ENCODE results near the gene NLGN4X.

Gene NLGN4X

DNA sequence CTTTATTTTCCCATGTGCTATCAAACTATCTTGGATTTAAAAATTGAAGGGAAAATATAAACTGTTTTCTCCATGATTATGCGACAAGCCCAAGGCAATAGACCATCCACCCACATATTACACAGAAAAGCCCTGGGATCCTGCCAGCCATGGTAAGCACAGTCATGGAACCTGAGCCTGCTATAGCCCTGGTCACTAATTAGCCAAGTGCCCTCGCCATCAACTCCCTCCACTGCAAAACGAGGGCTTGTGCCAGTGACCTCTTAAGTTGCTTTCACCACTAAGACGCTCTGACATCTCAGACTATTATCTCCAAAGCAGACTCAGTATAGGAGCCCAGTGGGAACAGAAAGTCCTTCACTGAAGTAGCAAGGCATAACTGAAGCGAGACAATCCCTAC lies 69.2 kb downstream of the NLGN4X start:
- no peak for DNase-seq (ENCODE audit: low read depth in 1 of 2, low spot score in 1 of 2)

DNA sequence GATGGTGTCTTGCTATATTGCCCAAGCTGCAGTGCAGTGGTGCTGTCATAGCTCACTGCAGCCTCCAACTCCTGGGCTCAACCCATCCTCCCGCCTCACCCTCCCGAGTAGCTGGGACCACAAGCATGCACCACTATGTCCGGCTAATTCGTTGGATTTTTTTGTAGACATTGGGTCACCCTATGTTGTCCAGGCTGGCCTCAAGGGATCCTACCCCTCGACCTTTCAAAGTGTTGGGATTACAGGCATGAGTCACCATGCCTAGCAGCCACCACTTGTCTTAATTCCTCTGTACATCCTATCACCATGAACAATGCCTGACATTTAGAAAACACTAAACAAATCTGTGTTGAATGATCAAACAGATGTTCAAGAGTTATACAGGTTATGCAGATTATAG lies 76.7 kb downstream of the NLGN4X start:
- no peak for DNase-seq (ENCODE audit: low read depth in 1 of 2, low spot score in 1 of 2)

DNA sequence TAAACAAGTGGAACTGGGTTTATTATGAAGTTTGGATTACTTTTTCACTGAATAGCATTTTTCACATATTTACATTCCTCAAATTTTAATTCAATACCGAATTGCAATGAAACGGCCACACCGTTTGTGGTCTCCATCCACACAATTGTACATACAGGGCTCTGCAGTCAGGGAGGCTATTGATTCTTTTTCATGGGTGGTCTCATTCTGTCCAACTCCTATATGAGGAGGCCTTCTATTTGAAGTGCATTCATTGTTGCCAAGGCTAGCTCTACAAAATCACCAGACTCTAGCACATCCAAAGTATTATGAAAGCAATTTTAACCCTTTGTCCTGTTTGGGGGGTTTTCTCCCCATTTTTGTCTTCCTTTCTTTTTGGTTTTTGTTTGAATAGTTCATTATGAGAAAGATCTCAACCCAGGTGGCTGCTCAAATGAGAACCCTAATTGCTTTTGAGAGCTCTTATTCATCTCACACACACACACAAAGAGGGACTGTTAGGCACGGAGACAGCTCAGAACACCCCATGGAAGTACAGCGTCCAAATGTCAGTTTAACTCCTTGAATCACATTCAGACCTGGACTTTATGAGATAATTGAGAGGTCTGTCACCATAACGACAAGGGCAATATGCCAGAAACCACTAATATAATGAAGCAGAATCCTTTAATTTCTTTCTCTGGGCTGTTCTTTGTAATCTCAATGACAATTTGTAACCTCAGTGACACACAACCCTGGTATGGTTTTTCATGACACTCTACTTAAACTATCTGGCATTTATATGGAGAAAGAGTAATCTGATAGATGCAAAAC lies 79.4 kb downstream of the NLGN4X start:
- no peak for DNase-seq (ENCODE audit: low read depth in 1 of 2, low spot score in 1 of 2)

DNA sequence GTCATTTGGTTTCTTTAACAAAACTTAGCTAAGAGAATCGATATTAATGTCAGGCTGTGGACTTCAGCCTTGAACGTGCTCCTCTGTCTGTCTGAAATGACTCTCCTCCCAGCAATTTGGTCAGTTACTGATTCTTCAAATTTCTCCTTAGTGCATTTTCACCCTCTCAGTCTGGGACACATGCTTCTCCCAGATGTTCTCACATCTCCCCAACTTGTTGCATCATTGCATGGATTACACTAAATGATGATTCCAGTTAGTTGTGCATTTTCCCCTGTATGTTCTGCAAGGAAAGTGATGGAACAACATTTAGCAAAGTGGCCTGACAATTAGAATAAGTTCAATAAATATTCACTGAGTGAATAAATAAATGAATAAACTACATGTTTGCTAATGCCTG lies 94.4 kb downstream of the NLGN4X start:
- no peak for DNase-seq (ENCODE audit: low read depth in 1 of 2, low spot score in 1 of 2)

DNA sequence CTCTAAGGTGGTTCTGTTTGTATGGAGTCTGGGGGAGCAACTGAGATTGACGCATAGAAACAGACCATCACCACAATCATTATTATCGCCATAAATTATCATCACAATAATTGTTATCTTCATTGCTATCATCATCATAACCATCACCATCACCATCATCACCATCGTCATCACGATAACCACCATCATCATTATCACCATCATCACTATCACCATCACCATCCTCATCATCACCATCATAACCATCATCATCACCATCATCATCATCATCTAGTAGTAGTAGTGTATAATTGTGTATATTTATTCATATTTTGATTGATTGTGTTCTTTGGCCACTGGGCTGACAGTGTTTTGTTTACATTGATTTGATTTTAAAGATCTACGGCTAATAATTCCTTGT lies 95.7 kb downstream of the NLGN4X start:
- no peak for DNase-seq (ENCODE audit: low read depth in 1 of 2, low spot score in 1 of 2)

DNA sequence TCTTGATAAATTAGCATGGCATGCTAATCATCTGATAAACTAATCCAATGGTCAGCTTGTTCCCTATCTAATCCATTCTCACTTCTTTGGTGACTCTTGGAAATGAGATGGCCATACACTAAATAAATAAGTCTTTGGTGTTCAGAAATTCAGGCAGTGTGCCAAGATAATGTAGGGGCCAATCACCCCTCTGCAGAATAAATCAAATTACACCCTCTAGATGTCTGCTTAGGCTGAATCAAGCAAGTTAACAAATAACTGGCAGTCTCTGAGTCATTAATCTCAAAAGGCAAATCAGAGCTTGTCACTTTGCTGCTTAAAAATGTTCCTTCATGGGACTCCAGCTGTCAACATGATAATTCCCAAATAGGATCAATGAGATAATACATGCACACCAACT lies 97.4 kb downstream of the NLGN4X start:
- no peak for DNase-seq (ENCODE audit: low read depth in 1 of 2, low spot score in 1 of 2)

DNA sequence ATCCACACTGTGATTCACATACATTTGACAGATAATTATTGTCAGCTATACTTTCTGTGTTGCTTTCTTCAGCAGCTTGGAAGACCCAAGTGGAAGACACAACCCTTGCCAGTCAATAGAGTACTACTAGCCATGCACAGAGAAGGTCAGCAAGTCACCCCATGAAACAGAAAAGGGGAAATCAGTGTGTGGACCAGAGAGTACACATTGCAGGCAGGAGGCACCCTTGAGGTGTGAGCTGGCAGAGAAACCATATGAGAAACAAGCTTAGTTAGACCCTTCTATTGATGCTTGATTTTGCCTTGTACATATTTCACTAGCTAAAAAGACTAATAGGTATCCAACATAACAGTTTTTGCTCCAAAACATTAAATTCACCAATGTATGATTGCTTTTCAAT lies 99.5 kb downstream of the NLGN4X start:
- DNase-seq (ENCODE audit: low read depth in 1 of 2, low spot score in 1 of 2): no peak

DNA sequence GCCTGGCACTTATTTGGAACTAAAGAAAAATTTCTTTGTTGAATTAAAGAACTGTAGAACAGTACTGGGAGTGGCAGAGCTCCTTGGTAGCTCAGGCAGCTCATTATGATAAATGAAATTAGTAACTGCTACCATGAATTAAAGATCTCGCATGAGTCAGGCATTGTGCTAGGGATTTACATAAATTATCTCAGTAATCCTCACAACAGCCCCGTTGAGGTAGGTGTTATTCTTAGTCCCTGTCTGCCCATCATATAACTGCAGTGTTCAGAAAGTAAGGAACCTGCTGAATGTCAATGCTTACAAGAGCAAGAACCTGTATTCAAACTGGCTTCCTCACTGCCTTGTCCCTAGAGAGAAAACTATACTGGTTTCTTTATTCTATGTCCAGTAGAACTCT lies 108.3 kb downstream of the NLGN4X start:
- DNase-seq (ENCODE audit: low read depth in 1 of 2, low spot score in 1 of 2): no peak

DNA sequence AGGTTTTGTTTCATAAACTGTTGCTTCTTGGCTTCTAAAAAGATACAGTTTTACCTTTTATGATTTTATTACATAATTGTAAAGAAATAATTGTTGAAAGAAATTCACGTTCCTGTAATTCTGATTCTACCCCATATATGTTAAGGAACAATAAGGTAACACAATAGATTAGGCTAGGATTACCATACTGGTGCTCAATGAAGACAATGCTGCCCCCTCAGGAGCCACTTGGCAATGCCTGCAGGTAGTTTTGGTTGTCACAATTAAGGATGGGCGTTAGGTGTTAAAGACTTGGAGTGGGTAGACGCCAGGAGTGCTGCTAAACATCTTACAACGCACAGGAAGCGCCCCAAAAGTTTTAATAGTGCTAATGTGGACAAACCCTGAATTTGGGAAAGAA lies 133.2 kb downstream of the NLGN4X start:
- no peak for DNase-seq (ENCODE audit: low read depth in 1 of 2, low spot score in 1 of 2)

DNA sequence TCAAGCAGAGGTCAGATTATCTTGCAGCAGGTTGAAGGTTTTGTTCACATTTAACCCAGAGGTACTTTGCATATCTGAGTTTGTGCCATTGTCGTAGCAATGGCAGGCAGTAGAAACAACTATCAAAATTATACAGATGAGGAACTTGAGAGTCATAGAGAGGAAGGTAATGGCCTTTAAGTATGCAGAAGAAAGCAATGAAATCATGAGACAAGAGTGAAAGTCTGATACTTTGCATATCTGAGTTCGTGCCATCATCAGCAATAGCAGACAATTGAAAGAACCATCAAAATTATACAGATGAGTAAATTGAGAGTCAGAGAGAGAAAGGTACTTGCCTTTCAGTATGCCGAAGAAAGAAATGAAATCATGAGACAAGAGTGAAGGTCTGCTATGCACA lies 154.1 kb downstream of the NLGN4X start:
- no peak for DNase-seq (ENCODE audit: low read depth in 1 of 2, low spot score in 1 of 2)

DNA sequence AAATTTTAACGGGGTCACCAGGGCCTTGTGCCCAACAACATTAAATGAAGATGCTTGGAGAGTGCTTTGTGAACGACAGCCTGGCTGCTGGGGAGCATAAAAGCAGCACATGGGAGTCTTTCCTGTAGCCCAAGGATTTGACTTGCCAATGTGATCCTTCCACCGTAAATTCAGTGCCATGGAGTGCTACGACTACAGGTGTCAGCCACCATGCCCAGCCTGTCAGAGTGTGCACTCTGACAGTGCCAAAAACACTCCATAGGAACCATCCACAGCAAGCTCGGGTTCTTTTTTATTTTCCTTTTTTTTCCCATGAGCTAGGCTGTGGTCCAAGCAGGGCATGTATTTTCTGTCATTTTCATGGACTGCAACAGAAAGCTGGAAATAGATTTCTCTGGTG lies 156.9 kb downstream of the NLGN4X start:
- DNase-seq (ENCODE audit: low read depth in 1 of 2, low spot score in 1 of 2): no peak

DNA sequence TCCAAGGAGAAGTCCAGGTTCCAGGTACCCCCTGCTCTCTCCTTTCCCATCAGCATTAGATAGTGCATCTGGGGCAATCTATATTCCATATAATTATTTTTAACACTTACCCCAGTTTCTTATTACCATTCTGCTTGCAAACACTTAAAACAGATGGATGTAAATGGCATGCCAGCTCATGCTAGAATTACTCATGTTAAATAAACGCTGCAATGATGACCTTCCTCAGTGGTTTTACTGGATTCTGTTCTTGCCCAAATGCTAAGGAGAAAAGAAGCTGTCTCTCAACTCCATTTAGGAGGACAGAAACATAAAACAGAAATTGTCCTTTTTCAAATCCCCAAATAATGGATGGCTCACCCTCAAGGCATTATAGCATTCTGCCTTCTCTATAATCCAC lies 161.1 kb downstream of the NLGN4X start:
- no peak for DNase-seq (ENCODE audit: low read depth in 1 of 2, low spot score in 1 of 2)

DNA sequence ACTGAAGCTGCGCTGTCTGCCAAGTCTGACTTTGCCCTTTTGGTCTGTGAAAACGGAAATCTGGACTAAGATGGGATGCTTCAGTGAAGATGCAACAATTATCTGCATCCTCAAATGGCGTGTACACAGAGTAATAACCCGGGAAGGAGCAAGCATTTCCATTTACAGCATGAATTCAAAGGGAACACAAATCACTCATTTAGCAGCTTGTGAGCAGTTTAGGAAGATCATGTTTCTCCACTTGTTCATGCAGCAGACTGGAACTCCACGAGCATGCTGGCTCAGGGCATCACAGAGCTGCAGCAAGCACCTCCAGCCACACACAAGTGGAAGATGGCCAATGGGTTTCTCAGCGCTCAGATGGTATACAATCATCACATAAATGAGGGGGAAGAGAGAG lies 175.5 kb downstream of the NLGN4X start:
- no peak for DNase-seq (ENCODE audit: low read depth in 1 of 2, low spot score in 1 of 2)

DNA sequence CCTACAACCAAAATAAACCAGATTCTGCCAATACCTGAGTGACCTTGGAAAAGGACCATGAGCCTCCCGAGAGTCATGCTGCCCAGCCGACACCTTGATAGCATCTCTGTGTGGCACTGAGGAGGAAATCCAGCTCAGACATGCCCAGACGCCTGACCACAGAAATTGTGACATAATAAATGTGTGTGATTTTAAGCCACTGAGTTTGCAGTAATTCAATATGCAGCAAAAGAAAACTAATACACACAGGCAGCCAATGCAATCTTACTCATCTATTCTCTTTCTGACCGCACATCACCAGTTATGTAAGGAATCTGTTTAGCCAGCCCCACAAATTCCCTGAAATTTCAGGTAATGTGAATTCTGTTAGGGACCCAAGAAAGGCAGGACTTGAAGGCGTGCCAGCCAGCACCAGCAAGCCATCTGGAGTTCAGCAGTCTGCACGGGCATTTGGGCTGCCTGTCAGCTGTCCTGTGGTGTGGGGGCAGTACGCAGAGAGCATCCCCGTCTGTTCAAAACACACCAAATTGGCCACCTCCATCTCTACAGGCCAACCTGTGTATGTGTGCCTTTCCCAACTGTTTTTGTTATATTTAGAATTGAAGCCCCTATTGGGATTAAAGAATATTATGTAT lies 176.4 kb downstream of the NLGN4X start:
- no peak for DNase-seq (ENCODE audit: low read depth in 1 of 2, low spot score in 1 of 2)

DNA sequence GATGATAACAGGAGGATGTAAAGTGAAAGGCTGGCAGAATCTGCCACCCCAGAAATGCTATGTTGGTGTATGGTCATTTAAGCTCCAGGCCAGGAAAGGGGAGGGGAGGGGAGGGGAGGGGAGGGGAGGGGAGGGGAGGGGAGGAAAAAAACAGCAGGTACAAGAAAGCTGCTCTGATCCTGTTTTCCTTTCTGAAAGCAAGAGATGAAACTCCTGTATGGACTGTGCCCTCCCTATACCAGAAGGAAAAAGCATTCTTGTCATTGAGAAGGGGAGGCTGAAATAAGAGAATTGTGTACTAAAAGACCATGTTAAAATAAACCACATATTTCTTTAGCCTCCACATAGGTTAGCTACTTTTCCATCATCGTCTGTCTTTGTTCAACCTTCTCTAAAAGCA lies 179.5 kb downstream of the NLGN4X start:
- no peak for DNase-seq (ENCODE audit: low read depth in 1 of 2, low spot score in 1 of 2)

DNA sequence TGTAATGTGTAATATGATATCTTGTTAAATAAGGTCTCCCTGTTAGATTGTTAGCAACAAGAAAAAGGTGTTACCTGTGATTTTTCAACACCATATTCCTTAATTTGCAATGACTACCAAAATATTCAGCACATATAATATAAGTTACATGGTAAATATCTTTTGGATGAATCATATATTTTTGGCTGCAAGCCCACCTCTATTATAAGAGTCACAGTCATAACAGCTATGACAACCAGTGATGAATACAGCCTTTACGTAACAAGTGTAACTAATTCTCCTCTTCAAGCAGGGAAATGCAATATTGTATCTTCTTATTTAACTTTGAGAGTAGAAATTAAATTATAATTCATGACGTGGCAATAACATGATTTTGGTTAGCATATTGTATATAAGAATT lies 187.0 kb downstream of the NLGN4X start:
- DNase-seq (ENCODE audit: low read depth in 1 of 2, low spot score in 1 of 2): no peak

DNA sequence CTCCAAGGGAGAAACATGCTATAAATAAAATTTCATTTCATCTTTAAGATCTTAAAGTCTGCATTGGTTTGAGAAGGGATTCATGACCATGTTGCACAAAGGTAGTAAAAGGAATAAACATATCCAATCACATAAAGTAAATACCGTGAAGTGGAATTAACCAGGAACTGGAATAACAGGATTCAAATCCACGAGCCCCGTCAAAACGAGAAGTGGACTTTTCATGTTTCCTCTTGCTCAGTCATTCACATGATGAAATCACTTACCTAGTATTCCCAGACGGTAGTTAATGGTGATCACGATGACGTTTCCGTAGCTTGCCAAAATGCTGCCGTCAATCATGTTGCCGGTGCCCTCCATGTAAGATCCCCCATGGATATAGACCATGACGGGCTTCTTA lies 199.7 kb downstream of the NLGN4X start:
- no peak for DNase-seq (ENCODE audit: low read depth in 1 of 2, low spot score in 1 of 2)

DNA sequence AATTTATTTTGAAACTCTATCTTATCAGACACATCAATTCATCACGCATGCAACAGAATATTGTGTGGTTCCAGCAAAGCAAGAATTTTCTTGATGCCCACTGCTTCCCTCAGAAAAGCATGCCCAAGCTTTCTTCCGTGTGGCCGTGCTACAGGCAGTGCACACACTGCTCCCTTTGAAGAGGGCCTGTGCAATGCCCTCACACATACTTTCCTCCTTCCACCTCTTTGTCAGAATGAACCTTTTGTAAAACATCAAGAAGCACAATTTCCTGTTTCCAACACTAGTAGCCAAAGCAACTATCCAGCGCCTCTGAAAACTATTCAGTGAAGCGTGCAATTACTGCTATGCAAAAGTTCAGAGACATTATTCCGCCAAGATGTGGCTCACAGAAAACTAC lies 201.7 kb downstream of the NLGN4X start:
- DNase-seq (ENCODE audit: low read depth in 1 of 2, low spot score in 1 of 2): no peak

DNA sequence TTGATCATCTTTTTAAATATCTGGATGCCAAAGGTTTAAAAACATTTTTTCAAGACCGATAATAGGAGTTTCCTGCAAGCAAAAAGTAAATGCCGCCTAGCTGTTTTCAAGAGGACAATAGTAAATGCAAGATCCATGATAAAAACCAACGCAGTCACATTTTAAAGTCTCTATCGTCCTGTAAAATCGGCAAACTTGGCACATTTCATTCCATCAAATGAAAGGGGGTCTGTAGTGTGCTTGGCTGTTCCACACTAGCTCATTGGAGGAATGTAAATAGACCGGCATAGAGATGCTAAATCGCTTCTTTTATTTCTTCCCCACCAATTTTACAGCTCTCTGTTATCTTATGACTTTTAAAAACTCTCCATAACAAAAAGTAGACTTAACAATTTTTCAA lies 202.2 kb downstream of the NLGN4X start:
- no peak for DNase-seq (ENCODE audit: low read depth in 1 of 2, low spot score in 1 of 2)

DNA sequence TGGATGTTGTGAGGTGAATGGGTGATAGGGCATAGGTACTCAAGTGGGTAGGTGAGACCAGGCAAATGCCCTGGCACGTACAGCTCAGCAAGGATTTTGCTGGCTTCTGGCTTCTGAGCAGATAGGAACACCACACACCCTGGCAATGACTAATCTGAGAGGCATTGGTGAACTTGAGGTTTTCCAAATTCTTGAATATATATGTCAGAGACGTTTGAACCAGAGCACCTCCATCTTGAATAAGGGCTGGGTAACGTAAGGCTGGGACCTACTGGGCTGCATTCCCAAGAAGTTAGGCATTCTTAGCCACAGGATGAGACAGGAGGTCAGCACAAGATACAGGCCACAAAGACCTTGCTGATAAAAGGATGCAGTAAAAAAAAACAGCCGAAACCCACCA lies 204.5 kb downstream of the NLGN4X start:
- DNase-seq (ENCODE audit: low read depth in 1 of 2, low spot score in 1 of 2): no peak

DNA sequence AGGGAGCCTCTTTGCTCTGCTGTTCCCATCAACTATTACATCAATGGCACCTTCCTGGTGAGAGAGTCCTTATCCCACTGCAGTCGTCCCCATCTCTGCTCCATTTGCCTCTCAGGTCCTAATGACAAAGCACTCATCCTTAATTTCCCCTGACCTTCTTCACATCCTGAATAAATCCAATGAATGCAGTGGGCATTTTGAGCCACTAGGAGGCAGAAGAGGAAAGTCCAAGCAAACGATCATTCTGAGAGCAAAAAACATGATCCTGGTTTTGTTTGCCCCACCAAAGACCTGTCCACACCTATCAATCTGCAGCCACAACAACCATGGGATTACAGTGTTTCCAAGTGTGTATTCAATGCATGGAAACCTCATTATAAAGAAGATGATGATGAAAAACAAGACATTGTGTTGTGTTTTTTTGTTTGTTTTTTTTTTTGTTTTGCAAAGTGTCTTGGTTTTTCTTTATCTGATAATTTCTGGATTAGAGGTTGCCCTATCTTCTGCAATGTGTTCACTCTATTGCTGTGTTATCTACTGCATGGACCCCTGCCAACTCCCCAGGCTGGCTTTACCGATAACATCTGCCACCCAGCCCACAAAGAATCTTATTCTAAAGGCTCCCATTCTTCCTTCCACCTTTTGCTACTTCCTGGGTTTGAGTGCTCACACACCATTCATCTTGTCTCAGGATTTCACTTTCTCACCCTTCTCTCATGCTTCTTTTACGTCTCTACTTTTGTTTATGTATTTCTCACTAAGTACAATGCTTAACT lies 207.2 kb downstream of the NLGN4X start:
- no peak for DNase-seq (ENCODE audit: low read depth in 1 of 2, low spot score in 1 of 2)

DNA sequence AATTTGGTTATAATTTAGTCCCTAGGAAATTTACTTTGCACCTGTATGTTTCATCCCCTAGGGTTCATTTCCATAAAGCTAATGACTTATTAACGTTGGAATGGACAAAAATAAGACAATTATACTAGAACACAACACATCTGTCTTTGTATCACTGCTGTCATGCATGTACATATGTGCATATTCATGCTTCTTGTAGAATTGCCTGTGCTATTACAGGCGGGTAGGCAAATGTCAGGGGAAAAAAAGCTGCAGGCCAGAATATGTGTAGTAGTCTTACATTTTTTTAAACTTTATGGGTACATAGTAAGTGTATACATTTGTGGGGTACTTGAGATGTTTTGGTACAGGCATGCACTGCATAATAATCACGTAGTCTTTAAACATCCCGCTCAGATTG lies 209.6 kb downstream of the NLGN4X start:
- no peak for DNase-seq (ENCODE audit: low read depth in 1 of 2, low spot score in 1 of 2)
